OCI-LY1 (cell line): Measurements from ENCODE around the gene RNASE4.

Experiments used
- H2AFZ ChIP-seq: fragments of 200-600 bp; sonication (generic), shearing (Covaris generic); 2 replicates; pipeline ENCODE4 v1.6.0; 2014; ENCODE audit warnings: antibody characterized with exemption, mild to moderate bottlenecking, low read length
- H3F3A ChIP-seq: fragments of 200-600 bp; sonication (generic), shearing (Covaris generic); 2 replicates; pipeline ENCODE4 v1.6.0; 2014; ENCODE audit warnings: mild to moderate bottlenecking, antibody characterized with exemption, low read length, moderate library complexity; ENCODE audit not compliant: insufficient read depth
- H3K27ac ChIP-seq: fragments of 200-600 bp; sonication (generic); 2 replicates; pipeline ENCODE4 v1.5.1; 2014; ENCODE audit warnings: low read length, mixed run types, mild to moderate bottlenecking, low read depth; ENCODE audit not compliant: poor library complexity, severe bottlenecking
- H3K27me3 ChIP-seq: fragments of 200-600 bp; sonication (generic); 2 replicates; pipeline ENCODE4 v1.6.0; 2014; ENCODE audit warnings: antibody characterized with exemption, mild to moderate bottlenecking, low read length, moderate library complexity; ENCODE audit not compliant: insufficient read depth
- H3K36me3 ChIP-seq: fragments of 200-600 bp; sonication (generic); 2 replicates; pipeline ENCODE4 v1.6.1; 2014; ENCODE audit warnings: mild to moderate bottlenecking, antibody characterized with exemption, low read length, moderate library complexity, mixed read lengths; ENCODE audit not compliant: insufficient read depth
- H3K4me1 ChIP-seq: fragments of 200-600 bp; sonication (generic); 2 replicates; pipeline ENCODE4 v1.5.1; 2014; ENCODE audit warnings: mild to moderate bottlenecking, low read length, moderate library complexity; ENCODE audit not compliant: insufficient read depth, severe bottlenecking
- H3K4me2 ChIP-seq: fragments of 200-600 bp; sonication (generic), shearing (Covaris generic); 2 replicates; pipeline ENCODE4 v1.6.1; 2014; ENCODE audit warnings: low read length
- H3K4me3 ChIP-seq: fragments of 200-600 bp; sonication (generic); 2 replicates; pipeline ENCODE4 v1.5.1; 2014; ENCODE audit warnings: low read length, low read depth, mild to moderate bottlenecking, mixed read lengths; ENCODE audit not compliant: poor library complexity, severe bottlenecking
- H3K79me2 ChIP-seq: fragments of 200-600 bp; shearing (Covaris generic); 2 replicates; pipeline ENCODE4 v1.6.1; 2016; ENCODE audit warnings: mixed run types, low read length, mixed read lengths; ENCODE audit not compliant: insufficient read depth
- H3K9ac ChIP-seq: fragments of 200-600 bp; sonication (generic), shearing (Covaris generic); 2 replicates; pipeline ENCODE4 v1.6.1; 2014; ENCODE audit warnings: mild to moderate bottlenecking, low read length, mixed read lengths
- H3K9me2 ChIP-seq: fragments of 200-600 bp; sonication (generic), shearing (Covaris generic); 2 replicates; pipeline ENCODE4 v1.6.1; 2014; ENCODE audit warnings: low read depth, mild to moderate bottlenecking, low read length, mixed read lengths
- H3K9me3 ChIP-seq: fragments of 200-600 bp; shearing (Covaris generic); 2 replicates; pipeline ENCODE4 v1.6.1; 2014; ENCODE audit warnings: low read length, mixed read lengths
- H4K20me1 ChIP-seq: fragments of 200-600 bp; sonication (generic), shearing (Covaris generic); 2 replicates; pipeline ENCODE4 v1.6.0; 2016; ENCODE audit warnings: mild to moderate bottlenecking, low read length; ENCODE audit not compliant: insufficient read depth
- CTCF ChIP-seq: fragments of 200-600 bp; sonication (generic), shearing (Covaris generic); IDR thresholded peaks from 2 replicates; pipeline ENCODE4 v1.5.1; 2017; ENCODE audit warnings: mild to moderate bottlenecking, antibody characterized with exemption, low read length, moderate library complexity, mixed read lengths
- EZH2 ChIP-seq: fragments of 200-600 bp; sonication (generic), shearing (Covaris generic); IDR thresholded peaks from 2 replicates; pipeline ENCODE4 v1.8.0; 2017; ENCODE audit warnings: borderline replicate concordance, mixed run types, mild to moderate bottlenecking, antibody characterized with exemption, low read length, moderate library complexity, mixed read lengths

The RNASE4 gene

GRCh38 chr14:20655851-20656250 lies 28.5 kb upstream of the RNASE4 start:
- no peak for TF ChIP-seq EZH2
- TF ChIP-seq CTCF, result no peak
- Histone ChIP-seq H3K27me3 (no peaks in the 10 kb centered on the region), H3K36me3 (no peaks in the 10 kb centered on the region)

GRCh38 chr14:20656274-20656673 lies 28.1 kb upstream of the RNASE4 start:
- TF ChIP-seq EZH2 (no peak), CTCF (no peak)
- no peak overlapping the region for H2AFZ ChIP-seq
- H3K4me1 ChIP-seq, result no peaks in the 10 kb centered on the region
- H3K36me3 ChIP-seq, result no peaks in the 10 kb centered on the region
- H3K27ac ChIP-seq, result no peak overlapping the region
- H3K9me2 ChIP-seq, result no peaks in the 10 kb centered on the region
- H3K4me3 ChIP-seq, result no peak overlapping the region
- H3K27me3 ChIP-seq, result no peaks in the 10 kb centered on the region
- no peak overlapping the region for H3K4me2 ChIP-seq
- no peaks in the 10 kb centered on the region for H4K20me1 ChIP-seq
- no peaks in the 10 kb centered on the region for H3F3A ChIP-seq
- H3K79me2 ChIP-seq, result no peaks in the 10 kb centered on the region
- no peak overlapping the region for H3K9ac ChIP-seq
- no peaks in the 10 kb centered on the region for H3K9me3 ChIP-seq

More at GRCh38 chr14:20655851-20656250, 28.5 kb upstream of the RNASE4 start:
- H3K4me2 ChIP-seq, result no peak overlapping the region
- H3K4me3 ChIP-seq, result no peak overlapping the region
- no peak overlapping the region for H2AFZ ChIP-seq
- H3K9me2 ChIP-seq, result no peaks in the 10 kb centered on the region
- no peaks in the 10 kb centered on the region for H3K79me2 ChIP-seq
- no peak overlapping the region for H3K9ac ChIP-seq
- no peaks in the 10 kb centered on the region for H3F3A ChIP-seq
- no peaks in the 10 kb centered on the region for H3K4me1 ChIP-seq
- H3K27ac ChIP-seq, result no peak overlapping the region
- H3K9me3 ChIP-seq, result no peaks in the 10 kb centered on the region
- no peaks in the 10 kb centered on the region for H4K20me1 ChIP-seq

- Histone ChIP-seq H4K20me1 (no peaks in the 10 kb centered on the region), H3K9me3 (no peaks in the 10 kb centered on the region), H3K27ac (no peak overlapping the region), H3K9me2 (no peaks in the 10 kb centered on the region), H3K27me3 (no peaks in the 10 kb centered on the region), H3K4me1 (no peaks in the 10 kb centered on the region), H3K79me2 (no peaks in the 10 kb centered on the region), H3K9ac (no peak overlapping the region), H3K36me3 (no peaks in the 10 kb centered on the region), H3F3A (no peaks in the 10 kb centered on the region), H3K4me3 (no peak overlapping the region), H2AFZ (no peak overlapping the region), H3K4me2 (no peak overlapping the region)
- TF ChIP-seq EZH2 (no peak), CTCF (peak; percentile 32; the same call in 1 of the 2 replicates)
Measured at GRCh38 chr14:20657216-20658211, 26.8 kb upstream of the RNASE4 start.
